OCI-M2 (cell line): Measurements from ENCODE around the gene KHDRBS1.
"Not testable (repeated sequence)": the region's sequence is repeated elsewhere in the genome, so short reads cannot be mapped to it uniquely, and the experiment has no call there.

Experiments
- DNase-seq: peaks from one replicate; lab custom pipeline; 2025; ENCODE audit not compliant: unreplicated experiment; lab: John Stamatoyannopoulos, UW

KHDRBS1 gene

DNA sequence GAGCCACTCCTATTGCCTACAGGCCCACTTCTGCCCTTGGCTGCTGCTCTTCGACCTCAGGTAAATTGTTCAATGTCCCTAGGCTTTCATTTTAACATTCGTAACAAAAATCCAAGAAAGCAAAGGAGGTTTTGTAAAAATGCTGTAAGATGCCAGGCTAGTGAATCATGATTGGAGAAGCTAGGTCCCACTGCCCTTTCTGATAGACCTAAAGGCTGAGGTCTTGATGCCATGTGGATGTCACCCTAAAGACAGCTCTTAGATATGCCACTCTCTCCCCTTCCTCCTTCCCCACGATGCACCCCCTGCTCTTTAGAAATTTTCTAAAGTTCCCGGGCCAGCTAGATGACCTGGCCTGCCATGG lies 49.2 kb downstream of the KHDRBS1 start:
- DNase-seq = no peak

DNA sequence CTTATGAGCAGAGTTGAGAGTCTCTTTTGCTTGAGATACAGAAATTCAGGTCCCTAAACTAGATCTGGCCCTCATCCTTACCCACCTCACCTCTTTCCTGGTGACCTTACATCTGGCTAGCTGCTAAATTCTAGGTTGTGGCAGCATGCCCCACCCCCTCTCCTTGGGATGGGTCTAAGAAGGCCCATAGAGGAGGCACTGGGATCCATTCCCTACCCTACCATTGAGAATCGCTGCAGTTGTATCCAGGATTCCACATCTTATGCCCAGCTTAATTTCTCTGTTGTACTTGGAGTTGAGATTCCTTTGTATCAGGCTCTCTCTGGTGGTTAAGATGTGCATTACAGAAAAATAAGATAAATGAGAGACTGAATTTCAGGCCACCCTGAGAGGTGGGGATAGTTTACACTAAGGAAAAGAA lies 49.6 kb downstream of the KHDRBS1 start:
- DNase-seq = no peak

GRCh38 chr1:32065613-32066488 lies 52.2 kb downstream of the KHDRBS1 start:
- DNase-seq = not testable (repeated sequence)

GRCh38 chr1:32066489-32066873 lies 52.8 kb downstream of the KHDRBS1 start:
- no peak for DNase-seq

DNA sequence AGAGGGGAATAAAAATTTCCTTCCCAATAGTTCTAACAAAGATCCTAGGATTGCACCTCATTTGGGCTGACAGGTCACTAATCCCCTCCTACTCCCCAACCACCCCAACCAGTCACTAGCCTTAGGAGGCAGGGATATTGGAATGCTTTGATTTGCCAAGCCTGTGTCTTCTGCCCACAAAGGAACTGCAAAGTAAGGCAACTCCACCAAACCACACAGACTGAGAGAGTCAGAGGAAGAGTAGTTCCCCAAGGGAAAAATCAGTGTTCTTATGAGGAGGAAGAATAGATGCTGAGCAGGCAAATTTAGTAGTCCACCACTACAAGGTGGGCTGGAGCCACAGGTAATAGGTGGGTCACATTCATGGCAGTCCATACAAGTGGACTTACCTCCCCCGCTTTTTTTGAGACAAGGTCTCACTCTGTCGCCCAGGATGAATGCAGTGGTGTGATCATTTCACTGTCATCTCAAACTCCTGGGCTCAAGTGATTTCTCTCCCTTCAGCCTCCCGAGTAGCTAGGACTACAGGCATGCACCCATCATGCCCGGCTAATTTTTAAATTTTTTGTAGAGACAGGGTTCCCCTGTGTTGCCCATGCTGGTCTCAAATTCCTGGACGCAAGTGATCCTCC lies 55.4 kb downstream of the KHDRBS1 start:
- DNase-seq = no peak

DNA sequence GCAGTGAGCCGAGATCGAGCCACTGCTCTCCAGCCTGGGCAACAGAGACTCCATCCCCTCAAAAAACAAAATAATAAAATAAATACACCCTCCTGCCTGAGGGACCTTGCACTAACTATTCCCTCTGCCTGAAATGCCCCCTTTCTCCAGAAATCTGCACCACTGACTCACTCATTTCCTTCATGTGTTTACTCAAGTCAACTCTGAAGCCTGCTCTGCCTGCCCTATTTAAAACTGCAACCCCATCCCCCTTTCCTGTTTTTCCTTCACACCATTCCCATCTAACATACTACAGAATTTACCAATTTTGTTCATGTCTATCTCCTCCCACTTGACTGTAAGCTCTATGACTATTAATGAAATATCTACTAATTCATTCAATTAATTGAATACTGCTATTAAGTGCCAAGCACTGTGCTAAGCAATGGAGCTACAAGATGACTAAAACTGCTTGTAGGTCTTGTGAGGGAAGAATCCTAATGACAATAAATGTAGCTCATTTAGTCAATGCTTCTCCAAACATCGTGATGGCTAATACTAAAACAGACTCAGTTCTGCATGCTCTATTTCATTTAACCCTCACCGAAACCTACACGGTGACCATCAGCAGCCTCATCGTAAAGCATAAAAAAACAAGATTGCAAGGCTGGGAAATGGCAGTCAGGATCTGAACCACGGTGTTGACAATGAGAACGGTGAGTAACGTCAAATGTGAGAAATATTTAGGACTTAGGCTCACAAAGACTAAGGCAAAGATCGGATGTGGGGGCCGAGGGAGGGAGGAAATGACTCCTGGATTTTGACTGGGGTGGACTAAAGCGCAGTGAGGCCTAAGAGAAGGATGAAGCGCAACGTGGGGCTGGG lies 58.3 kb downstream of the KHDRBS1 start:
- DNase-seq = no peak

GRCh38 chr1:32072622-32073298 lies 59.1 kb downstream of the KHDRBS1 start, which contains the start of gene TMEM39B:
TSS of gene TMEM39B (plus strand) at chr1:32072939. CDS start at chr1:32073048, 109 bp downstream.
- DNase-seq = peak; percentile 69

- DNase-seq = peak; percentile 89
These were observed 59.9 kb downstream of the KHDRBS1 start for GRCh38 chr1:32073299-32074229.

GRCh38 chr1:32074841-32075240 lies 61.2 kb downstream of the KHDRBS1 start:
- DNase-seq = no peak

DNA sequence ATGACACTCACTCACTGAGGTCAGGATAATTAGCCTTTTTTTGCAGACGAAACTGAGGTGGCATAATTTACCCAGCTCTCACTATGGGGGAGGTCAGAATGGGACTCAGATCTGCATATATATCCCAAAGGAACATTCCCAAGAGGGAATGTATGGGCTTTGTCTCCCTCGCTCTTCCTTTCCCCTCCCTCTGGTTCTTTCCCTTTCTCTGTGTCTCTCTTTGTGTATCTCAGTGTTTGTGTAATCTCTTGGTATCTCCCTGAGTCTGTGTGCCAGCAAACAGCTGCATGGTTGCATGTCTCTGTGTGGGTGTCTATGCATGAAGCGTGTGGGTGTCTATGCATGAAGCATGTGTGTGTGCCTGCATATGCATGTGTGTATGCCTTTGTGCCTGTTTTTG lies 63.8 kb downstream of the KHDRBS1 start:
- no peak for DNase-seq

DNA sequence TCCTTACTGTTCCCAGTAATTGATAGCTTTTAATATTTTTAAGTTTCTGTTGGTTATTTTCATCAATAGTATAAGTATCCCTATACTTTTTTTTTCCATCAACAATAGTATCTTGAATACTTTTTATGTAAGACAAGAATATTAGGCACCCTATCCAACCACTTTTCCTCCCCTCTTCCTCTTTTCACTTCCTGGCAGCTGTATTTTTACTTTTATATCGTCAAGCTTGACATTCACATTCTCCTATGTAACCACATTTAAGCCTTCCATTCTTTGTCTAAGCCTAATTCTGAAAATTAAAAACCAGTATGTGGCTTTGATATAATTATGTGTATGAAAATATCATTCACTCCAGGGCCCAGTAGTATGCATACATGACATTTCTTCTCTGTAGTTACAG lies 68.4 kb downstream of the KHDRBS1 start:
- no peak for DNase-seq

GRCh38 chr1:32086381-32086780 lies 72.7 kb downstream of the KHDRBS1 start:
- DNase-seq = not testable (repeated sequence)

- DNase-seq = no peak
These were observed 77.5 kb downstream of the KHDRBS1 start for GRCh38 chr1:32091176-32091575.

DNA sequence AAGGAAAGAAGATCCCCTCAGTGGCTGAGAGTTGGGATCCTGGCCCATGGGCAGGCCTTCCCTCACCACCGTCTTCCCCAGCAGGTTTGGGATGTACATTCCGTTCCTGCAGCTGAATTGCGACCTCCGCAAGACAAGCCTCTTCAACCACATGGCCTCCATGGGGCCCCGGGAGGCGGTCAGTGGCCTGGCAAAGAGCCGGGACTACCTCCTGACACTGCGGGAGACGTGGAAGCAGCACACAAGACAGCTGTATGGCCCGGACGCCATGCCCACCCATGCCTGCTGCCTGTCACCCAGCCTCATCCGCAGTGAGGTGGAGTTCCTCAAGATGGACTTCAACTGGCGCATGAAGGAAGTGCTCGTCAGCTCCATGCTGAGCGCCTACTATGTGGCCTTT lies 77.9 kb downstream of the KHDRBS1 start:
- no peak for DNase-seq
